GM13977 (cell line): ENCODE measurements around the gene EPDR1.

Source experiments
- DNase-seq: peaks from one replicate; pipeline ENCODE4 v3.0.0; 2012; ENCODE audit warnings: low spot score
- in situ Hi-C: fragments of 300-500 bp; cut with MboI; formaldehyde crosslinking; loops from one replicate; pipeline ENCODE4 v1.12.0; 2022; ENCODE audit warnings: low sequenced_read_pairs, low pct_unique_long_range_greater_than_20kb, mixed read lengths, inconsistent platforms; ENCODE audit not compliant: unreplicated experiment
- TF ChIP-seq, protein P1 (sequence below): IDR thresholded peaks from 2 replicates; pipeline ENCODE4 v1.5.1; 2012; ENCODE audit warnings: mild to moderate bottlenecking, control low read depth; ENCODE audit not compliant: insufficient read depth; ENCODE audit errors: extremely low read depth, missing control alignments

The EPDR1 gene

DNA sequence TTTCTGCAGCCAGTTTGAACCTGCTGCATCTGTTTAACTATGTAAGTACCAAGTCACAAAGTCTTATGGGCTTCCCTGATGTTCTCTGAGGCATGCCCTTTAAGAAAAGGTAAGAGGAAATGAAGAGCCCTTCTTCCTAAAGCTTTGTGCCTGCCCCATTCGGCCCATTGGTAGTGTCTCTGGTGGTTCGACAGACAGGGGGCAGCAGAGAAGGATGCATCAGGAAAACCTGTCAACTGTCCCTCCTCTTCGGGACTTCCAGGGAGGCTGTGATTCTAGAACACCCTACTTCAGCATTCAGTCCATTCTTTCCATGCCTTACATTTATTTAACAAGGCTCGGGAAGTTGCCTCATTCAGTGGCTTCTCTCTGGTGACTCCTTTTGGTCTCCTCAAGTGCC, 1.9 kb upstream of the EPDR1 start:
- in situ Hi-C loops = no loop called here

DNA sequence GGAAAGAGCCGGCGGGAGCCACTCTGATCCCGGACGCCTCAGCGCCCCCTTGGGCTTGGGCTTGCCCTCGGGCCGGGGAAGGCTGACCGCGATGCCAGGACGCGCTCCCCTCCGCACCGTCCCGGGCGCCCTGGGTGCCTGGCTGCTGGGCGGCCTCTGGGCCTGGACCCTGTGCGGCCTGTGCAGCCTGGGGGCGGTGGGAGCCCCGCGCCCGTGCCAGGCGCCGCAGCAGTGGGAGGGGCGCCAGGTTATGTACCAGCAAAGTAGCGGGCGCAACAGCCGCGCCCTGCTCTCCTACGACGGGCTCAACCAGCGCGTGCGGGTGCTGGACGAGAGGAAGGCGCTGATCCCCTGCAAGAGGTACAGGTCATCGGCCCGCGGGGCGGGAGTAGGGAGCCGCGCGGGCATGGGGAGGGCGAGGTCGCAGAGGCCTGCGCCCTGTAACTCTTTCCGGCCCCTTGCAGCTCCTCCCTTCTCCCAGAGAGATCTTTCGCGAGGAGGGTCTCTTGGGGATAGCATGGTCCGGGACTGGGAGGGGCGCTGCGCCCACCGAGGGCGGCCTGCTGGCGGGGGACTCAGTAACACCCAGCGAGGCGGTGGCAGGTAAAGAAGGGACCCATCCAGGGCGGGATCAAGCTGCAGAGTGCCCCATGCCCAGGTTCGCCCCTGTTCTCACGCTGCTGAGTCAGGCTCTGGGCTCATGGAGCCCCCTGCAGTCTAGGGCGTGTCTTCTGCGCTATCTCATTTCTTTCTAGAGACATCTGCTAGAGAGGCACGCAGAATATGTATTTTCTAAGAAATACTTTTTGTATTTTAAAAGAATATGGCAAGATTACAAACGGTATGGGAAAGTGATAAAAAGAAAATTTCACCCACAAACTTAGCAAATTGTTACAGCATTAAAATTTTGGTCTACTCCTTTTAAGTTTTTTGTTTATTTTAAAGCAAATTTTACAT, 687 bp downstream of the EPDR1 start:
- TF ChIP-seq, protein P1, sequence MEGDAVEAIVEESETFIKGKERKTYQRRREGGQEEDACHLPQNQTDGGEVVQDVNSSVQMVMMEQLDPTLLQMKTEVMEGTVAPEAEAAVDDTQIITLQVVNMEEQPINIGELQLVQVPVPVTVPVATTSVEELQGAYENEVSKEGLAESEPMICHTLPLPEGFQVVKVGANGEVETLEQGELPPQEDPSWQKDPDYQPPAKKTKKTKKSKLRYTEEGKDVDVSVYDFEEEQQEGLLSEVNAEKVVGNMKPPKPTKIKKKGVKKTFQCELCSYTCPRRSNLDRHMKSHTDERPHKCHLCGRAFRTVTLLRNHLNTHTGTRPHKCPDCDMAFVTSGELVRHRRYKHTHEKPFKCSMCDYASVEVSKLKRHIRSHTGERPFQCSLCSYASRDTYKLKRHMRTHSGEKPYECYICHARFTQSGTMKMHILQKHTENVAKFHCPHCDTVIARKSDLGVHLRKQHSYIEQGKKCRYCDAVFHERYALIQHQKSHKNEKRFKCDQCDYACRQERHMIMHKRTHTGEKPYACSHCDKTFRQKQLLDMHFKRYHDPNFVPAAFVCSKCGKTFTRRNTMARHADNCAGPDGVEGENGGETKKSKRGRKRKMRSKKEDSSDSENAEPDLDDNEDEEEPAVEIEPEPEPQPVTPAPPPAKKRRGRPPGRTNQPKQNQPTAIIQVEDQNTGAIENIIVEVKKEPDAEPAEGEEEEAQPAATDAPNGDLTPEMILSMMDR = no peak
- peak; percentile 25 for DNase-seq
- in situ Hi-C loops = no loop called here

More for the DNA sequence above, 1.9 kb upstream of the EPDR1 start:
- TF ChIP-seq, protein P1 = no peak
- DNase-seq = no peak

- TF ChIP-seq, protein P1 = no peak
- in situ Hi-C loops = no loop called here
- DNase-seq = no peak
Measured at GRCh38 chr7:37921876-37922275, 1.4 kb downstream of the EPDR1 start.

DNA sequence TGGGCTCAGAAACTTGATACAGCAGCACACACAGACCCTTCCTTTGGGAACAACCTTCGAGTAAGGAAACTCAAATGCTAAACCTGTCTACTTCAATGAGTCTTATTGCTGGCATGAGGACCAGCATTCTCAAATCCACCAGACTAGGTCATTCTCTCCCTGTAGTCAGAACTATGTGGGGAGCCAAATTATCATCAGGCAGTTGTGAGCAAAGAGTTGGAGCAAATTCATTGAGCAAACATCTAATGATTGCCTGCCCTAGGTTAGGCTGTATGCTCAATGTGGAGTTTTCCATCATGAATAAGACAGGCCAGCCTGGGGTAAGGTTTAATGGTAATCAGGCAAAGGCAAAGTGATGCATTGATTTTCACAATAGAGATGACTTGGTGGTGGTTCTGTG, 3.6 kb downstream of the EPDR1 start:
- TF ChIP-seq, protein P1 = no peak
- DNase-seq = no peak
- in situ Hi-C loops = no loop called here

DNA sequence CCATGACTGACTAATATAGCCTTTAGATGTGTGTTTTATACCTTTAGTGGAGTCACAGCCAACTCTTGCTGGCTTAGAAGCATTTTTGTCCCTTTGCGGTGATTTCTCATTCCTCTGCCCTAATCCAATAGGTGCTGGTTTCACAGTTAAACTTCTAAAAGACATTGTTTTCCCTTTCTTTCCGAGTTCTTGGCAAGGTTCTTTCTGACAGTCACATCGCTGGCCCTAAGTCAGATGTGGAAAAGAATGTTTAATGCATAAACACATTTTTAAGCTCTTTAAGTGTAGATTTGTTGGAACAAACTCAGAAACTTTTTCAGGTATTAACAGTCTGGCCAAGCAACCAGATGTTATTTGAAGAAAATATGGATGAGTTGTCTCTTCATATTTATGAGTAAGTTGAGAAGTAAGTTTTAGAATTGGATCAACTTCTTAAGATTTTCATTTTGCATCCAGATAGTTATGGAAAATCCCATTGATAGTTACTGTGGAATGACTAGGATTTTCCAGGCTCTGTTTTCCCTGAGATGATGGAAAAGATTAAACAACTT, 4.1 kb downstream of the EPDR1 start:
- TF ChIP-seq, protein P1 = no peak
- in situ Hi-C loops = no loop called here

DNA sequence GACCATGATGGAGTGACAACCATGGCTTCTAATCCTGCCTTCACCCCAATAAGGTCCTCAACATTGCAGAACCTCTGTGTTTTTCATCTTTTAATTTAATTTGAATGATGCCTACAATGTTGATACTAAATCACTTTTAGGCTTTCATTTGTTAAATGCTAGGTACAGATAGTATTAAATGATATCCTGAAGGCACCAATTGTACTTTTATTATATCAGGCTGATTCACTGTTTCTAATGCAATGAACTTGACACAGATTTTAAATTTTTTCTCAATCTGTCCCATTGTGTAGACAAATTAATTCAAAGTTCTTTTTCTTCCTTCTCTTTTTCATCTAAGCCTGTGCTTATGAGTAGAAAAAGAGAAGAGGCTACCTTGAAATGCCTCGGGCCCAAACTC, 5.2 kb downstream of the EPDR1 start:
- TF ChIP-seq, protein P1 = no peak
- no peak for DNase-seq
- in situ Hi-C loops = no loop called here

More for the DNA sequence above, 4.1 kb downstream of the EPDR1 start:
- DNase-seq = no peak
